GM23338 (cell line): Measurements from ENCODE around the gene FSIP1.

Experiments
- CREB1 ChIP-seq: fragments of 250-450 bp; sonication (Bioruptor Pico); IDR thresholded peaks from 2 replicates; pipeline ENCODE4 v1.5.0; 2020; ENCODE audit warnings: low read depth, mild to moderate bottlenecking, moderate library complexity
- EZH2 ChIP-seq: fragments of 200-600 bp; sonication (generic); IDR thresholded peaks from one replicate; pipeline ENCODE4 v1.8.0; 2017; ENCODE audit warnings: antibody characterized with exemption, mild to moderate bottlenecking, low read depth; ENCODE audit not compliant: unreplicated experiment
- EZH2phosphoT487 ChIP-seq: fragments of 200-600 bp; sonication (generic); IDR thresholded peaks from one replicate; pipeline ENCODE4 v1.8.1; 2018; ENCODE audit warnings: antibody characterized with exemption; ENCODE audit not compliant: unreplicated experiment
- JUNB ChIP-seq: IDR thresholded peaks from one replicate; pipeline ENCODE4 v1.6.1; 2016; ENCODE audit warnings: antibody characterized with exemption; ENCODE audit not compliant: unreplicated experiment
- NANOG ChIP-seq: IDR thresholded peaks from 2 replicates; pipeline ENCODE4 v1.6.1; 2016; ENCODE audit warnings: antibody characterized with exemption, borderline replicate concordance
- POLR2AphosphoS5 ChIP-seq: IDR thresholded peaks from 2 replicates; pipeline ENCODE4 v1.6.1; 2016; ENCODE audit warnings: antibody characterized with exemption, low read depth
- STAT1 ChIP-seq: IDR thresholded peaks from one replicate; pipeline ENCODE4 v1.6.1; 2016; ENCODE audit warnings: antibody characterized with exemption; ENCODE audit not compliant: unreplicated experiment
- ZNF114 ChIP-seq: fragments of 250-450 bp; sonication (Bioruptor Pico); IDR thresholded peaks from 2 replicates; pipeline ENCODE4 v1.5.0; 2020; ENCODE audit warnings: mild to moderate bottlenecking, moderate library complexity
- ZNF331 ChIP-seq: fragments of 250-450 bp; sonication (Bioruptor Pico); IDR thresholded peaks from 2 replicates; pipeline ENCODE4 v1.5.0; 2020; ENCODE audit warnings: low read depth, mild to moderate bottlenecking, moderate library complexity
- TF ChIP-seq, protein P1 (sequence below), 2 experiments: fragments of 200-600 bp in 1 of 2; sonication (generic) in 1 of 2; conservative IDR thresholded peaks; 2 replicates each; pipeline versions ENCODE4 v1.5.1 to v1.6.1; 2016 to 2017; ENCODE audit warnings: antibody characterized with exemption in 2 of 2, low read depth in 2 of 2, mild to moderate bottlenecking in 2 of 2, moderate library complexity in 1 of 2
- TF ChIP-seq, protein P2 (sequence below): IDR thresholded peaks from one replicate; pipeline ENCODE4 v1.6.1; 2018; ENCODE audit warnings: antibody characterized with exemption; ENCODE audit not compliant: unreplicated experiment
- TF ChIP-seq, protein P3 (sequence below): IDR thresholded peaks from 2 replicates; pipeline ENCODE4 v1.6.1; 2016; ENCODE audit warnings: antibody characterized with exemption
- TF ChIP-seq, protein P4 (sequence below): fragments of 250-450 bp; sonication (Bioruptor Pico); IDR thresholded peaks from 2 replicates; pipeline ENCODE4 v1.5.0; 2020; ENCODE audit warnings: mild to moderate bottlenecking, moderate library complexity

DNA sequence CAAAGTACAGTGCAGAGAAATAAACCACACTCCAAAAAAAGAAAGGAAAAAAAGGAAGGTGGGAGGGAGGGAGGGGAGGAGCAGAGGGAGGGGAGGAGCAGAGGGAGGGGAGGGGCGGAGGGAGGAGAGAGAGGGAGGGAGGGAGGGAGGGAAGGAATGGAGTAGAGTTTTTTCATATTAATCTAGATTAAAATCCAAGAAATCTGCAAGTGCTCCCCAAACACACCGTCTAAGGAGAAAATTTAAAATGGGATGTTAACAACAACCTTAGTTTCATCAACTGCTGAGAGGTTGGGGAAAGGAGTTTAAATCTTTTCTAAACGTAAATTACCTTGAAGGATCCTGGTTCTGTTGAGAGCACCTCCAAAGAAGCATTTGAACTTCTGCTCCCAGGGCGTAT is 6.6 kb downstream of the FSIP1 start:
- TF ChIP-seq JUNB (no peak), EZH2 (no peak), POLR2AphosphoS5 (no peak), EZH2phosphoT487 (no peak), ZNF114 (CRISPR knock-in tag) (no peak), CREB1 (CRISPR knock-in tag) (no peak), ZNF331 (no peak), STAT1 (no peak), NANOG (no peak)
- TF ChIP-seq, protein P1, sequence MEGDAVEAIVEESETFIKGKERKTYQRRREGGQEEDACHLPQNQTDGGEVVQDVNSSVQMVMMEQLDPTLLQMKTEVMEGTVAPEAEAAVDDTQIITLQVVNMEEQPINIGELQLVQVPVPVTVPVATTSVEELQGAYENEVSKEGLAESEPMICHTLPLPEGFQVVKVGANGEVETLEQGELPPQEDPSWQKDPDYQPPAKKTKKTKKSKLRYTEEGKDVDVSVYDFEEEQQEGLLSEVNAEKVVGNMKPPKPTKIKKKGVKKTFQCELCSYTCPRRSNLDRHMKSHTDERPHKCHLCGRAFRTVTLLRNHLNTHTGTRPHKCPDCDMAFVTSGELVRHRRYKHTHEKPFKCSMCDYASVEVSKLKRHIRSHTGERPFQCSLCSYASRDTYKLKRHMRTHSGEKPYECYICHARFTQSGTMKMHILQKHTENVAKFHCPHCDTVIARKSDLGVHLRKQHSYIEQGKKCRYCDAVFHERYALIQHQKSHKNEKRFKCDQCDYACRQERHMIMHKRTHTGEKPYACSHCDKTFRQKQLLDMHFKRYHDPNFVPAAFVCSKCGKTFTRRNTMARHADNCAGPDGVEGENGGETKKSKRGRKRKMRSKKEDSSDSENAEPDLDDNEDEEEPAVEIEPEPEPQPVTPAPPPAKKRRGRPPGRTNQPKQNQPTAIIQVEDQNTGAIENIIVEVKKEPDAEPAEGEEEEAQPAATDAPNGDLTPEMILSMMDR (conservative IDR thresholded peaks at IDR 0.05; ENCODE audit: low read depth in 2 of 2), result no peak
- TF ChIP-seq, protein P2, sequence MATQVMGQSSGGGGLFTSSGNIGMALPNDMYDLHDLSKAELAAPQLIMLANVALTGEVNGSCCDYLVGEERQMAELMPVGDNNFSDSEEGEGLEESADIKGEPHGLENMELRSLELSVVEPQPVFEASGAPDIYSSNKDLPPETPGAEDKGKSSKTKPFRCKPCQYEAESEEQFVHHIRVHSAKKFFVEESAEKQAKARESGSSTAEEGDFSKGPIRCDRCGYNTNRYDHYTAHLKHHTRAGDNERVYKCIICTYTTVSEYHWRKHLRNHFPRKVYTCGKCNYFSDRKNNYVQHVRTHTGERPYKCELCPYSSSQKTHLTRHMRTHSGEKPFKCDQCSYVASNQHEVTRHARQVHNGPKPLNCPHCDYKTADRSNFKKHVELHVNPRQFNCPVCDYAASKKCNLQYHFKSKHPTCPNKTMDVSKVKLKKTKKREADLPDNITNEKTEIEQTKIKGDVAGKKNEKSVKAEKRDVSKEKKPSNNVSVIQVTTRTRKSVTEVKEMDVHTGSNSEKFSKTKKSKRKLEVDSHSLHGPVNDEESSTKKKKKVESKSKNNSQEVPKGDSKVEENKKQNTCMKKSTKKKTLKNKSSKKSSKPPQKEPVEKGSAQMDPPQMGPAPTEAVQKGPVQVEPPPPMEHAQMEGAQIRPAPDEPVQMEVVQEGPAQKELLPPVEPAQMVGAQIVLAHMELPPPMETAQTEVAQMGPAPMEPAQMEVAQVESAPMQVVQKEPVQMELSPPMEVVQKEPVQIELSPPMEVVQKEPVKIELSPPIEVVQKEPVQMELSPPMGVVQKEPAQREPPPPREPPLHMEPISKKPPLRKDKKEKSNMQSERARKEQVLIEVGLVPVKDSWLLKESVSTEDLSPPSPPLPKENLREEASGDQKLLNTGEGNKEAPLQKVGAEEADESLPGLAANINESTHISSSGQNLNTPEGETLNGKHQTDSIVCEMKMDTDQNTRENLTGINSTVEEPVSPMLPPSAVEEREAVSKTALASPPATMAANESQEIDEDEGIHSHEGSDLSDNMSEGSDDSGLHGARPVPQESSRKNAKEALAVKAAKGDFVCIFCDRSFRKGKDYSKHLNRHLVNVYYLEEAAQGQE, result no peak
- TF ChIP-seq, protein P3, sequence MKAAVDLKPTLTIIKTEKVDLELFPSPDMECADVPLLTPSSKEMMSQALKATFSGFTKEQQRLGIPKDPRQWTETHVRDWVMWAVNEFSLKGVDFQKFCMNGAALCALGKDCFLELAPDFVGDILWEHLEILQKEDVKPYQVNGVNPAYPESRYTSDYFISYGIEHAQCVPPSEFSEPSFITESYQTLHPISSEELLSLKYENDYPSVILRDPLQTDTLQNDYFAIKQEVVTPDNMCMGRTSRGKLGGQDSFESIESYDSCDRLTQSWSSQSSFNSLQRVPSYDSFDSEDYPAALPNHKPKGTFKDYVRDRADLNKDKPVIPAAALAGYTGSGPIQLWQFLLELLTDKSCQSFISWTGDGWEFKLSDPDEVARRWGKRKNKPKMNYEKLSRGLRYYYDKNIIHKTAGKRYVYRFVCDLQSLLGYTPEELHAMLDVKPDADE, result no peak
- TF ChIP-seq, protein P4, sequence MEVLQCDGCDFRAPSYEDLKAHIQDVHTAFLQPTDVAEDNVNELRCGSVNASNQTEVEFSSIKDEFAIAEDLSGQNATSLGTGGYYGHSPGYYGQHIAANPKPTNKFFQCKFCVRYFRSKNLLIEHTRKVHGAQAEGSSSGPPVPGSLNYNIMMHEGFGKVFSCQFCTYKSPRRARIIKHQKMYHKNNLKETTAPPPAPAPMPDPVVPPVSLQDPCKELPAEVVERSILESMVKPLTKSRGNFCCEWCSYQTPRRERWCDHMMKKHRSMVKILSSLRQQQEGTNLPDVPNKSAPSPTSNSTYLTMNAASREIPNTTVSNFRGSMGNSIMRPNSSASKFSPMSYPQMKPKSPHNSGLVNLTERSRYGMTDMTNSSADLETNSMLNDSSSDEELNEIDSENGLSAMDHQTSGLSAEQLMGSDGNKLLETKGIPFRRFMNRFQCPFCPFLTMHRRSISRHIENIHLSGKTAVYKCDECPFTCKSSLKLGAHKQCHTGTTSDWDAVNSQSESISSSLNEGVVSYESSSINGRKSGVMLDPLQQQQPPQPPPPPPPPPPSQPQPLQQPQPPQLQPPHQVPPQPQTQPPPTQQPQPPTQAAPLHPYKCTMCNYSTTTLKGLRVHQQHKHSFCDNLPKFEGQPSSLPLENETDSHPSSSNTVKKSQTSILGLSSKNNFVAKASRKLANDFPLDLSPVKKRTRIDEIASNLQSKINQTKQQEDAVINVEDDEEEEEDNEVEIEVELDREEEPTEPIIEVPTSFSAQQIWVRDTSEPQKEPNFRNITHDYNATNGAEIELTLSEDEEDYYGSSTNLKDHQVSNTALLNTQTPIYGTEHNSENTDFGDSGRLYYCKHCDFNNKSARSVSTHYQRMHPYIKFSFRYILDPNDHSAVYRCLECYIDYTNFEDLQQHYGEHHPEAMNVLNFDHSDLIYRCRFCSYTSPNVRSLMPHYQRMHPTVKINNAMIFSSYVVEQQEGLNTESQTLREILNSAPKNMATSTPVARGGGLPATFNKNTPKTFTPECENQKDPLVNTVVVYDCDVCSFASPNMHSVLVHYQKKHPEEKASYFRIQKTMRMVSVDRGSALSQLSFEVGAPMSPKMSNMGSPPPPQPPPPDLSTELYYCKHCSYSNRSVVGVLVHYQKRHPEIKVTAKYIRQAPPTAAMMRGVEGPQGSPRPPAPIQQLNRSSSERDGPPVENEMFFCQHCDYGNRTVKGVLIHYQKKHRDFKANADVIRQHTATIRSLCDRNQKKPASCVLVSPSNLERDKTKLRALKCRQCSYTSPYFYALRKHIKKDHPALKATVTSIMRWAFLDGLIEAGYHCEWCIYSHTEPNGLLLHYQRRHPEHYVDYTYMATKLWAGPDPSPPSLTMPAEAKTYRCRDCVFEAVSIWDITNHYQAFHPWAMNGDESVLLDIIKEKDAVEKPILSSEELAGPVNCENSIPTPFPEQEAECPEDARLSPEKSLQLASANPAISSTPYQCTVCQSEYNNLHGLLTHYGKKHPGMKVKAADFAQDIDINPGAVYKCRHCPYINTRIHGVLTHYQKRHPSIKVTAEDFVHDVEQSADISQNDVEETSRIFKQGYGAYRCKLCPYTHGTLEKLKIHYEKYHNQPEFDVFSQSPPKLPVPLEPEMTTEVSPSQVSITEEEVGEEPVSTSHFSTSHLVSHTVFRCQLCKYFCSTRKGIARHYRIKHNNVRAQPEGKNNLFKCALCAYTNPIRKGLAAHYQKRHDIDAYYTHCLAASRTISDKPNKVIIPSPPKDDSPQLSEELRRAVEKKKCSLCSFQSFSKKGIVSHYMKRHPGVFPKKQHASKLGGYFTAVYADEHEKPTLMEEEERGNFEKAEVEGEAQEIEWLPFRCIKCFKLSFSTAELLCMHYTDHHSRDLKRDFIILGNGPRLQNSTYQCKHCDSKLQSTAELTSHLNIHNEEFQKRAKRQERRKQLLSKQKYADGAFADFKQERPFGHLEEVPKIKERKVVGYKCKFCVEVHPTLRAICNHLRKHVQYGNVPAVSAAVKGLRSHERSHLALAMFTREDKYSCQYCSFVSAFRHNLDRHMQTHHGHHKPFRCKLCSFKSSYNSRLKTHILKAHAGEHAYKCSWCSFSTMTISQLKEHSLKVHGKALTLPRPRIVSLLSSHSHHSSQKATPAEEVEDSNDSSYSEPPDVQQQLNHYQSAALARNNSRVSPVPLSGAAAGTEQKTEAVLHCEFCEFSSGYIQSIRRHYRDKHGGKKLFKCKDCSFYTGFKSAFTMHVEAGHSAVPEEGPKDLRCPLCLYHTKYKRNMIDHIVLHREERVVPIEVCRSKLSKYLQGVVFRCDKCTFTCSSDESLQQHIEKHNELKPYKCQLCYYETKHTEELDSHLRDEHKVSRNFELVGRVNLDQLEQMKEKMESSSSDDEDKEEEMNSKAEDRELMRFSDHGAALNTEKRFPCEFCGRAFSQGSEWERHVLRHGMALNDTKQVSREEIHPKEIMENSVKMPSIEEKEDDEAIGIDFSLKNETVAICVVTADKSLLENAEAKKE, result no peak
